B cell (primary cell): Measurements from ENCODE around the gene EFNA1.

Experiments used
- EZH2 ChIP-seq: IDR thresholded peaks from 2 replicates; pipeline ENCODE4 v1.6.1; 2012; ENCODE audit warnings: borderline replicate concordance, low read depth, mild to moderate bottlenecking, moderate library complexity, low read length; ENCODE audit not compliant: insufficient read depth, poor library complexity, severe bottlenecking
- TF ChIP-seq, protein P1 (sequence below): fragments of 200-600 bp; IDR thresholded peaks from one replicate; pipeline ENCODE4 v1.8.0; 2022; ENCODE audit warnings: antibody characterized with exemption, mild to moderate bottlenecking

DNA sequence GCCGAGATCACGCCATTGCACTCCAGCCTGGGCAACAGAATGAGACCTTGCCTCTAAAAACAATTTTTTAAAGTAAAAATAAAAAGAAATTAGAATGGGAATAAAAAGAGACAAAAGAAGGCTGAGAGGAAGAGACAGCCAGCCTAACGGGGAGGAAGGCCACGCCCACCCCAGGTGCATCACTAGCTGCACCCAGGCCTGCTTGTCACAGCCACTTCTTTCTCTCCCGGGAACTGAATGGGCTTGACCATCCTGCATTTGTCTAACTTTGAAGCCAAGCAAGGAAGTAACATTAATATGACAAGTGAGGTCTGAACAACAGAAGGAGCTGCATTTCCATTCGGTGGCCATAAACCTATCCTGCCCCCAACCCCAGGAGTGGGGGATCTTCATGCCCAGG, 20.8 kb upstream of the EFNA1 start:
- no peak for TF ChIP-seq EZH2
- TF ChIP-seq, protein P1, sequence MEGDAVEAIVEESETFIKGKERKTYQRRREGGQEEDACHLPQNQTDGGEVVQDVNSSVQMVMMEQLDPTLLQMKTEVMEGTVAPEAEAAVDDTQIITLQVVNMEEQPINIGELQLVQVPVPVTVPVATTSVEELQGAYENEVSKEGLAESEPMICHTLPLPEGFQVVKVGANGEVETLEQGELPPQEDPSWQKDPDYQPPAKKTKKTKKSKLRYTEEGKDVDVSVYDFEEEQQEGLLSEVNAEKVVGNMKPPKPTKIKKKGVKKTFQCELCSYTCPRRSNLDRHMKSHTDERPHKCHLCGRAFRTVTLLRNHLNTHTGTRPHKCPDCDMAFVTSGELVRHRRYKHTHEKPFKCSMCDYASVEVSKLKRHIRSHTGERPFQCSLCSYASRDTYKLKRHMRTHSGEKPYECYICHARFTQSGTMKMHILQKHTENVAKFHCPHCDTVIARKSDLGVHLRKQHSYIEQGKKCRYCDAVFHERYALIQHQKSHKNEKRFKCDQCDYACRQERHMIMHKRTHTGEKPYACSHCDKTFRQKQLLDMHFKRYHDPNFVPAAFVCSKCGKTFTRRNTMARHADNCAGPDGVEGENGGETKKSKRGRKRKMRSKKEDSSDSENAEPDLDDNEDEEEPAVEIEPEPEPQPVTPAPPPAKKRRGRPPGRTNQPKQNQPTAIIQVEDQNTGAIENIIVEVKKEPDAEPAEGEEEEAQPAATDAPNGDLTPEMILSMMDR, result no peak
